GM18526 (cell line): ENCODE results near the gene TAX1BP3.
A peak's percentile ranks its signal among the peaks of the same experiment; 100 is the strongest.

Source experiments
- POLR2A ChIP-seq: IDR thresholded peaks from 3 replicates; pipeline ENCODE4 v1.6.1; 2011; ENCODE audit not compliant: insufficient read length; ENCODE audit errors: extremely low read depth

Gene TAX1BP3

GRCh38 chr17:3655766-3656165 lies 12.6 kb downstream of the TAX1BP3 start:
- TF ChIP-seq POLR2A, result no peak

GRCh38 chr17:3647769-3648555 lies 20.4 kb downstream of the TAX1BP3 start:
- no peak for TF ChIP-seq POLR2A

GRCh38 chr17:3647251-3647650 lies 21.1 kb downstream of the TAX1BP3 start:
- no peak for TF ChIP-seq POLR2A

GRCh38 chr17:3645310-3645709 lies 23.1 kb downstream of the TAX1BP3 start:
- no peak for TF ChIP-seq POLR2A

DNA sequence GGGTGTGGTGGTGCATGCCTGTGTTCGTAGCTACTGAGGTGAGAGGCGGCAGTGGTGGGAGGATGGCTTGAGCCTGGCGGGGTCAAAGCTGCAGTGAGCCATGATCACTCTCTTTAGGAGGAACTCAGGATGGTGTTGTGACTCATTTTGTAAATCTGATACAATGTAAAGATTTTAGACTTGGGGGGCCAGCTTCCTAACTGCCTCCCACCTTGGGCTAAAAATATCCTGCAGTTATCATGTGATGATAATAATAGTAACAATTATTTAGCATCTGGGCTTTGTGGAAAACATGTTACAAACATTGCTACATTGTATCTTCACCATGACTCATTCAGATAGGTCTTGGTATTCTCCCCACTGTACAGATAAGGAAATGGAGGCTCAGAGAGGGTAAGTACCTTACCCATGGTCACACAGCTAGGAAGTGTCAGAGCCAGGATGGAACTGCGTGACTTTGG lies 24.5 kb downstream of the TAX1BP3 start:
- TF ChIP-seq POLR2A, result no peak

GRCh38 chr17:3641717-3642486 lies 26.5 kb downstream of the TAX1BP3 start:
- TF ChIP-seq POLR2A, result no peak

DNA sequence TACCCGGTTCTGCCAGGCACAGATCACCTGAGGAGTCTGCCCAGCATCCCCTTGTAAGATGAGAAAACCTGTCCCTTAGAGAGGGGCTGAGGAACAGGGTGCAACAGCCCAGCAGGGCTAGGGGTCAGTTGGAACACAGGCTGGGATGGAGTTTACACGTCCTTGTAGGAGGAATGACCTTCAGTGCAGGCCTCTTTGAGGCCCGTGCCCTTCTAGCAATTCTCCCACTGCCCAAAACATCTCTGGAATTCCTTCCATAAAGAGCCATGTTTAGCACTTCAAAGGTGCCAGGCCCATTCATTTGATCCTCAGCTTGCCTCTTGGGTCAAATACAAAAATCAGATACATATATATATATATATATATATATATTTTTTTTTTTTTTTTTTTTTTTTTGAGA lies 27.4 kb downstream of the TAX1BP3 start:
- no peak for TF ChIP-seq POLR2A

DNA sequence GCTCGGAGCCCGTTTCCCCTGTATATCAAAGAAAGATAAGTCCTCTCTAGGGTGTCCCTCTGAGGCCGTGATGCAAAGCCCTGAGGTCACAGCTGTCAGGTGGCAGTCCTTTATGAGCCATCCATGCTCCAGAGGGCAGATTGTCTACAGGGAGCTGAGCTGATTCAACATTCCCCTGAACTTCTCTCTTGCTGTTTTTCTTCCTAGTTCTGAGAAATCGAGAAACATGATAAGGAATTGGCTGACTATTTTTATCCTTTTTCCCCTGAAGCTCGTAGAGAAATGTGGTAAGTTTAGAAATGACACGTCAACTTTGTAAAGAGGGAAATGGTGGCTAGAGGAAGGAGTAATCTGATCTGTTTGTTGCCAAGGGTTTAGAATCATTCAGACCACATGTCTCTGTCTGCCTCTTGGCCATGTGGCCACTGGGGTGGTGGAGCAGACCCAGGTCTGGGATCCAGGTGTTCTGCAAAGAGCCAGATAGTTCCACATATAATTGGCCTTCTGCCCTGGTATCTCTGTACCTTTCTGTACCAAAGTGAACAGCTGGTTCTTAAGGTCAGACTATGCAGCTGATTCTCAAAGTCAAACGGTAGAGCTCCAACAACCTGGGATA lies 28.3 kb downstream of the TAX1BP3 start:
- no peak for TF ChIP-seq POLR2A

DNA sequence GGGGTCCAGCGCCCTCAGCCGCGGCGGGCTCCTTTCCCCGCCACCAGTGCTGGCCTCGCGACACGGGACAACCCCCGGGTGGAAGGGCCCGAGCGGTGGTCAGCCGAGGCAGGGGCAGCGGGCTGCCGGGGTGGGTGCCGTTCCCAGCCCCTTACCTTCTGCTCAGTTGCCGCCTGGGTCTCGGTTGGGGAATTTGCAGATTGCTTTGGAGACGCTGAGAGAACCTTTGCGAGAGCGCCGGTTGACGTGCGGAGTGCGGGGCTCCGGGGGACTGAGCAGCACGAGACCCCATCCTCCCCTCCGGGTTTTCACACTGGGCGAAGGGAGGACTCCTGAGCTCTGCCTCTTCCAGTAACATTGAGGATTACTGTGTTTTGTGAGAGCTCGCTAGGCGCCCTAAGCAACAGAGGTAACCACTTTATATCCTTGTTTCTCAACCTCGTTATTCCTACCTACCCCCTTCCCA lies 31.4 kb downstream of the TAX1BP3 start:
- no peak for TF ChIP-seq POLR2A

- TF ChIP-seq POLR2A, result peak; percentile 86
These were observed 32.0 kb downstream of the TAX1BP3 start, which contains the start of the genes CTNS and SHPK for GRCh38 chr17:3636154-3636907. Gene CTNS (plus strand): TSS chr17:3636760. CDS start chr17:3640207, 3,447 bp downstream. Gene SHPK (minus strand): TSS chr17:3636250. CDS start chr17:3636219, 31 bp downstream.

GRCh38 chr17:3635474-3636153 lies 32.8 kb downstream of the TAX1BP3 start:
- TF ChIP-seq POLR2A, result no peak

- no peak for TF ChIP-seq POLR2A
These were observed 36.1 kb downstream of the TAX1BP3 start for GRCh38 chr17:3632287-3632686.

DNA sequence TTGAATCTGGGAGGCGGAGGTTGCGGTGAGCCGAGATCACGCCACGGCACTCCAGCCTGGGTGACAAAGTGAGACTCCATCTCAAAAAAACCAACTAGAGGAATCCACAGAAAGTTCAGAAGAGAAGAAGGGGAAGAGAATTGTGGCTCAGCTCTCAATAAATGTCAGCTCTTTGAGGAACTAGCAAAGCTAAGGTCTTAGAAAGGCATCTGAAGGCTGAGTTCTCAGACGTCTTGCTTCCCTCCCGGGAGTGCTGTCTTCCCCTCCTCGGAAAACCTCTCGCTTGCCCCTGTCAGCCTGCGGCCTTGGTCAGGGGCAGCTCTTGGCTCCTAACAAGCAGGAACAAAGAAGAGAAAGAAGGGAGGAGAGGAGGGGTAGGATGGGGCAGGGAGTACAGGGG lies 37.6 kb downstream of the TAX1BP3 start:
- TF ChIP-seq POLR2A, result no peak

- no peak for TF ChIP-seq POLR2A
These were observed 40.6 kb downstream of the TAX1BP3 start for GRCh38 chr17:3627769-3628167.

GRCh38 chr17:3626831-3627768 lies 41.3 kb downstream of the TAX1BP3 start:
- TF ChIP-seq POLR2A, result no peak
